T-helper 9 cell (primary cell): ENCODE data around the gene FUNDC2.
A peak's percentile ranks its signal among the peaks of the same experiment; 100 is the strongest.
"Not testable (repeated sequence)": the region's sequence is repeated elsewhere in the genome, so short reads cannot be mapped to it uniquely, and the experiment has no call there.

Experiments used
- DNase-seq: peaks from one replicate; pipeline ENCODE4 v3.0.0-alpha.2; 2020
- total RNA-seq, 2 donors: gene quantifications; one replicate each; lab custom pipeline; 2026; lab: John Stamatoyannopoulos, UW

FUNDC2 gene
- total RNA-seq = 34.0 to 55.1 reads per million in 2 donors

- DNase-seq = peak; percentile 85
Measured at GRCh38 chrX:155026727-155027508, at the start of gene FUNDC2. Gene FUNDC2, plus strand, starts transcription at chrX:155026844. Its CDS starts 95 bp downstream, at chrX:155026939.

GRCh38 chrX:154979629-154980028 is 47.0 kb upstream of the FUNDC2 start:
- no peak for DNase-seq

- DNase-seq = peak; percentile 62
Measured at GRCh38 chrX:154980330-154981115, 46.1 kb upstream of the FUNDC2 start.

GRCh38 chrX:154981116-154981411 is 45.6 kb upstream of the FUNDC2 start:
- DNase-seq = no peak

GRCh38 chrX:154986826-154987575 is 39.6 kb upstream of the FUNDC2 start:
- DNase-seq = no peak

GRCh38 chrX:154987940-154988339 is 38.7 kb upstream of the FUNDC2 start:
- no peak for DNase-seq

- no peak for DNase-seq
Measured at GRCh38 chrX:154988719-154989118, 37.9 kb upstream of the FUNDC2 start.

- DNase-seq = no peak
Measured at GRCh38 chrX:154990496-154990895, 36.1 kb upstream of the FUNDC2 start.

- no peak for DNase-seq
Measured at GRCh38 chrX:154991039-154991438, 35.6 kb upstream of the FUNDC2 start.

- no peak for DNase-seq
Measured at GRCh38 chrX:154991476-154991875, 35.2 kb upstream of the FUNDC2 start.

GRCh38 chrX:154998204-154998880 is 28.3 kb upstream of the FUNDC2 start:
- DNase-seq = no peak

- DNase-seq = no peak
Measured at GRCh38 chrX:155000841-155001240, 25.8 kb upstream of the FUNDC2 start.

- no peak for DNase-seq
Measured at GRCh38 chrX:155001873-155002272, 24.8 kb upstream of the FUNDC2 start.

- DNase-seq = no peak
Measured at GRCh38 chrX:155005190-155005589, 21.5 kb upstream of the FUNDC2 start.

GRCh38 chrX:155006379-155006778 is 20.3 kb upstream of the FUNDC2 start:
- DNase-seq = not testable (repeated sequence)

- DNase-seq = not testable (repeated sequence)
Measured at GRCh38 chrX:155006913-155007671, 19.6 kb upstream of the FUNDC2 start.

- DNase-seq = not testable (repeated sequence)
Measured at GRCh38 chrX:155008578-155008977, 18.1 kb upstream of the FUNDC2 start.

GRCh38 chrX:155009994-155010472 is 16.6 kb upstream of the FUNDC2 start:
- no peak for DNase-seq

- no peak for DNase-seq
Measured at GRCh38 chrX:155020591-155020990, 6.1 kb upstream of the FUNDC2 start.

GRCh38 chrX:155022585-155022984 is 4.1 kb upstream of the FUNDC2 start, which contains the start of gene F8:
Gene F8, minus strand, starts transcription at chrX:155022723. Its CDS starts 171 bp downstream, at chrX:155022552.
- no peak for DNase-seq
